Measurements from ENCODE around the gene DESI2.
"Not testable (repeated sequence)": the region's sequence is repeated elsewhere in the genome, so short reads cannot be mapped to it uniquely, and the experiment has no call there.

The DESI2 gene

DNA sequence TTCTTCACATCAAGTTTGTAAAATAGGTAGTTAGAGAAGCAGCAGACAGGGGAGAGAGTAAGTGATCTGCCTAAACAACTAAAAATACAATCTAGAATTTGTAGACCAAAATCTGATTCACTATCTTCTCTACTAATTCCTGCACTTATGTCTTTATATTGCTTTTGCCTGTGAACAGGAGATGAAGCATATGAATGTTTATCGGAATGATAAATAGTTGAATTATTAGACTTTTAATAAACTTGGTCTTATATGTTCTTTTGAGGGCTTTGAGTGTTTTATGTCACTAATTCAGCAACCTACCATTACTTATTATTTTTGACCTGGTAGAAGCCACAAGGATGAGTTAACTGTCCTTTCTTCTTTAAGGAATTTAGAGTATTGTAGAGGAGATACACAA is 2.3 kb downstream of the DESI2 start:
- DNase-seq, result no peak

DNA sequence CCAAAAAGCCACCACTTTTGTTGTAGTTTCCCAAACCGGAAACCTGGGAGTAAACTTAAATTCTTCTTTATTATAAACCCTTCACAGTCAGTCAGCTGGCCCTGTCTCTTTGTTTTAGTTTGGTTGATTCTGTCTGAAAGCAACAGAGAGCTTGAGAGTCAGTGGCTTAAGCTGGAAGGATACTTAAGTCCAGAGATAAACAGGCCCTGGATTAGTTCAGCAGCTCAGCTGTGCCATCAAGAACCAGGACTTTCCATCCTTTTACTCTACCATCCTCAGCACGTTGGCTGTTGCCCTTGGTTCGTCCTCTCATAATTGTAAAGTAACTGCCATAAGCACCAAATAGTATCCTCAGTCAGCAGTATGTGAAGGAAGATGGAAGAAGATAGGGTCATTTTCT is 4.5 kb downstream of the DESI2 start:
- DNase-seq, result no peak

DNA sequence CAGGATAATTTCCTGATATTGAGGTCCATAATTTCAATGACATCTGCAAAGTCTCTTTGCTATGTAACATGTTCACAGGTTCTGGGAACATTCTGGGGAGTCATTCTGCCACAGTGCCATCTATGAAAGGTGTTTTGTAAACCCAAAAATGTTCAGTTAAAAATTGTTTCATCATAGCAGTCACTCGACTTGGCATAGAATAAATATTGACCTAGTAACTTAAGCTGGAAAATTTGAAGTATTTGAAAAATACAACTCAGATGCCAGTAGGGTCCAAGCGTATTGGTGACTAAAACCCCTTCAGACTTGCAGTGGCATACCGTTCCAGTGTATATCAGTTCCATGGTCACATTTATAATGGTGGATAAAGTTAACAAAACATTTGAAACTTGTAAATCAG is 6.8 kb downstream of the DESI2 start:
- DNase-seq, result no peak

DNA sequence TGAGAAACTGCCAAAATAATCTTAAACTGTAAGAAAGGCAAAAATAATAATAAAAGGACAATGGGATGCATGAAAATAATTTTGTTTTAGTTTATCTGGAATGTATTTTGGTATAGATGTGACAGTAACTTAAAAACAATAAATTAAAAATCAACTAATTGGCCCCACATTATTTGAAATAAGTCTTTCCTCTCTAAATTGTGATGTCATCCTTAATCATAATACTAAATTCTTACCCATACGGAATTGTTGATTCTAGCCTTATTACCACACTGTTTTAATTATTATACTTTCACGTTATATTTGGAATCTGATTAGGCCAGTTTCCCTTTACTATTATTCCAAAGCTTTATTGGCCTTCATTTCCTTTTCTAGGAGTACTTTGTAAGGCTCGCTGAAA is 7.7 kb downstream of the DESI2 start:
- no peak for DNase-seq

GRCh38 chr1:244661569-244662312 is 8.8 kb downstream of the DESI2 start:
- DNase-seq, result not testable (repeated sequence)

- DNase-seq, result no peak
Observed at GRCh38 chr1:244662599-244662998, 9.7 kb downstream of the DESI2 start.

GRCh38 chr1:244664353-244664752 is 11.4 kb downstream of the DESI2 start:
- DNase-seq, result no peak

DNA sequence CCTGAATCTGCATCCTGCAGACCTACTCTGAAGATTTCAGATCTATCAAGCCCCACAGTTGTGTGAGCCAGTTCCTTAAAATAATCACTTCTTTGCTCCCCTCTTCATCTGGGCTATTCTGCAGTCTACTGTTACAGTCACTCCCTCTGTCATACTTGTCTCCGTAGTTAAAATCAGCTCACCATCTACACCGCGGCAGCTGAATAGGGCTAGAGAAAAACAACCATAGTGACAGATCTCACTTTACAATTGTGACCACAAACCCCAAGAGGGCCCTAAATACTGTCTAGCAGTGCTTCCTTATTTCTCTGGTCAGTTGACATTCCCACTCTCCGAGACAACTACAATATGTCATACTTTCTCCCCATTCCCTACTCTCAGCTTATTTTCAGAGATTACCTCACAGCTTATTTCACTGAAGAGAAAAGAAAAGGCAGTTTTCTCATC is 12.9 kb downstream of the DESI2 start:
- peak in 1 of 3 experiments; percentile 72 for DNase-seq

DNA sequence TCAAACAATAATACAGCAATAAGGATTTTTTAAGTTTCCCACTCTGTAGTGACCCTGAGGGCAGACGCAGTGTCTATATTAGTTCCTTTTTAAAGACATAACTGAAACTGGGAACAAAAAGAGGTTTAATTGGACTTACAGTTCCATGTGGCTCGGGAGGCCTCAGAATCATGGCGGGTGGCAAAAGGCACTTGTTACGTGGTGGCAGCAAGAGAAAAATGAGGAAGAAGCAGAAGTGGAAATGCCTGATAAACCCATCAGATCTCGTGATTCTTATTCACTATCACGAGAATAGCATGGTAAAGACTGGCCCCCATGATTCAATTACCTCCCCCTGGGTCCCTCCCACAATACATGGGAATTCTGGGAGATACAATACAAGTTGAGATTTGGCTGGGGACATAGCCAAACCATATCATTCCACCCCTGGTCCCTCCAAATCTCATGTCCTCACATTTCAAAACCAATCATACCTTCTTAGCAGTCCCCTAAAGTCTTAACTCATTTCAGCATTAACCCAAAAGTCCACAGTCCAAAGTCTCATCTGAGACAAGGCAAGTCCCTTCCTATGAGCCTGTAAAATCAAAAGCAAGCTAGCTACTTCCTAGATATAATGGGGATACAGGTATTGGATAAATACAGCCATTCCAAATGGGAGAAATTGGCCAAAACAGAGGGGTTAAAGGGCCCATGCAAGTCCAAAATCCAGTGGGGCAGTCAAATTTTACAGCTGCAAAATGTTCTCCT is 13.9 kb downstream of the DESI2 start:
- not testable (repeated sequence) for DNase-seq

- DNase-seq, result no peak
Observed at GRCh38 chr1:244667797-244668196, 14.9 kb downstream of the DESI2 start.

GRCh38 chr1:244672946-244673682 is 20.2 kb downstream of the DESI2 start:
- DNase-seq, result no peak

GRCh38 chr1:244674446-244674845 is 21.5 kb downstream of the DESI2 start:
- no peak for DNase-seq

DNA sequence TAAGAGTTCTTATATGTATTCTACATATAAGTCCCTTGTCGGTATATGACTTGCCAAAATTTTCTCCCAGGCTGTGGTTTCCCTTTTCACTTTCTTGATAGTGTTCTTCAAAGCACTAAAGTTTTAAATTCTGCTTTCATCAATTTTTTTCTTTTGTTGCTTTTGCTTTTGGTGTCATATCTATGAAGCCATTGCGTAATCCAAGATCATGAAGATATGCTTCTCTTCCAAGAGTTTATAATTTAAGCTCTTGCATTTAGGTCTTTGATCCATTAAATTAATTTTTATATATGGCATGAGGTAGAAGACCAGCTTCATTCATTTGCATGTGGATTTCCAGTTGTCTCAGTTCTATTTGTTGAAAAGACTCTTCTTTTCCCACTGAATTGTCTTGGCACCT is 22.2 kb downstream of the DESI2 start:
- DNase-seq, result no peak

DNA sequence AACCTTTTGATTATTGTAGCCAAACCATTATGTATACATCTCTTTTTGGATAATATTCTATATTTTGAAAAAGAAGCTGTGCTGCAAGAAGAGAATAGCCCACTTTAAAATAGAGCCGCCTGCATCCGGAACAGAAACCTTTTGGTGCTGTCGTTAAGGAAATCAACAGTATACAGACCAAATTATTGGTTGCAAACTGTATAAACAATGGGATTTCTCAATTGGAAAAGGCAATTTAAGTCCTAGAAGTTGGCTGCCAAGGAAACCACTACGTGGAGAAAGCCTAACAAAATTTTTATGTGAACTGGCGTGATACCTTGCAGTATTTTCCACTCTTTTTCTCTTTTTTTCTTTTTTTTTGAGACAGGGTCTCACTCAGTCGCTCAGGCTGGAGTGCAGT is 25.8 kb downstream of the DESI2 start:
- no peak for DNase-seq

- no peak for DNase-seq
Observed at GRCh38 chr1:244680667-244681066, 27.7 kb downstream of the DESI2 start.

DNA sequence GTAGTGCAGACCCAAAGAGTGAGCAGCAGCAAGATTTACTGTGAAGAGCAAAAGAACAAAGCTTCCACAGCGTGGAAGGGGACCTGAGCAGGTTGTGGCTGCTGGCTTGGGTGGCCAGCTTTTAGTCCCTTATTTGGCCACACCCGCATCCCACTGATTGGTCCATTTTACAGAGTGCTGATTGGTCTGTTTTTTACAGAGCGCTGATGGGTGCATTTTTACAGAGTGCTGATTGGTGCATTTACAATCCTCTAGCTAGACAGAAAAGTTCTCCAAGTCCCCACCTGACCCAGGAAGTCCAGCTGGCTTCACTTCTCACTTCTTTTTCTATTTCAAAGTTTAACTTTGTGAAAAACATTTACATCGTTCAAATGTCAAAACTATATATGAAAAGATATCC is 29.2 kb downstream of the DESI2 start:
- DNase-seq, result not testable (repeated sequence)

DNA sequence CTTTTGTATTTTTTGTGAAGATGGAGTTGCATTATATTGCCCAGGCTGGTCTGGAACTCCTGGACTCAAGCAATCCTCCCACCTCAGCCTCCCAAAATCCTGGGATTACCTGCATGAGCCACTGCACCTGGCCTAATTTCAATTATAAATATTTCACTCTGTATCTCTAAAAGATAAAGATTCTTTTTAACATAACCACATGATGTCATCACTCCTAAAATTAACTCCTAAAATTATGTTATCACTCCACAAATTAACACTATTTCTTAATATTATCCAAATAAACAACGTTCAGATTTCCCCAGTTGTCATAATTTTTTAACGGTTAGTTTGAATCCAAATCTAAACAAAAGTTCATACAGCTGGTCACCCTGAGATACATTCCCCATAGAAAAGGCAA is 43.0 kb downstream of the DESI2 start:
- no peak for DNase-seq

DNA sequence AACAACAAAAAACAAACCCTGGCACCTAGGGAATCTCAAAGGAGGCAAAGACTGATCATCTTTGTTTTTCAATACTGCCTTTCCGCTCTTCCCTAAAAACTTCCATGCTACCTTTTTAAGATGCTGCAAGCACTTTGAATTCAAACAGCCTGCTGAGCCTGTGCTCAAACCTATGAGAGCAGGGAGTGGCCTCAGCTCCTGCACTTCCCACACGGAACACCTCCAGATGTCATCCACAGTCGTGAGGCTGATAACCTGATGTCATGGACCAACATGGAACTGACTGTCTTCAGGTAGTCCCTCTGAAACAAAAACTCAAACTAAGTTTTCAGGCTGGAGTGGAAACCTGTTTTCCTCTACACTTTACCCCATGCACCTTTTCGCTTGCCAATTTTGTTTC is 46.8 kb downstream of the DESI2 start:
- DNase-seq, result no peak

- DNase-seq, result no peak
Observed at GRCh38 chr1:244700808-244701207, 47.9 kb downstream of the DESI2 start.

GRCh38 chr1:244702620-244703019 is 49.7 kb downstream of the DESI2 start:
- DNase-seq, result no peak

GRCh38 chr1:244704107-244704506 is 51.2 kb downstream of the DESI2 start:
- DNase-seq, result no peak

GRCh38 chr1:244705261-244706234 is 52.6 kb downstream of the DESI2 start:
- DNase-seq, result peak in 1 of 3 experiments; percentile 33

Data from NCI-H1417 (cell line).